OCI-LY7 (cell line): Measurements from ENCODE around the gene SERPINA6.

Source experiments
- CTCF ChIP-seq: fragments of 200-600 bp; sonication (generic); conservative IDR thresholded peaks from 2 replicates; pipeline ENCODE4 v1.5.1; 2014; ENCODE audit warnings: mild to moderate bottlenecking, antibody characterized with exemption, low read length, moderate library complexity, mixed read lengths
- EZH2phosphoT487 ChIP-seq: fragments of 200-600 bp; sonication (generic); IDR thresholded peaks from 2 replicates; pipeline ENCODE4 v1.6.1; 2018; ENCODE audit warnings: low read depth, borderline replicate concordance, mild to moderate bottlenecking, mixed run types, antibody characterized with exemption, low read length, moderate library complexity, mixed read lengths

DNA sequence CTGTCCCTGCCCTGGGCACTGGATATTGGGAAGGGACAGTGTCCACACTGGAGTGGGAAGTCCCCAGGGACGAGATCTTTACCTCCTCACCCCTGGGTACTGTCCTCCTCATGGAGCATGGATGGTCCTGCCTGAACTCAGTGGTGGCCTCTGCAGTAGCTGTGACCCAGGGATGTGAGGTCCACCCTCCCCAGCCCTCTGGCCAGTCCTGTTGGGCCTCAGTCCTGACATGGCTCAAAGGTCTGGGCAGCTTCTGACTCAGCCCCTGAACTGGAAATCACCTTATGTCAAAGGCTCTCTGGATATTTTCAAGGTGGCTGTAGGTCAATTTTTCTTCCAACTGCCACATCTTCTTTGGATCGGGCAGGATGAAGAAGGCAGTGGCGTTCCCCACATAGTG, 40.9 kb upstream of the SERPINA6 start:
- TF ChIP-seq CTCF (no peak), EZH2phosphoT487 (no peak)
